K562 (cell line): ENCODE results near the gene GOLT1A. TPM values are rescaled to one million over a fixed set of nuclear protein-coding genes. Genes with fewer than 3 reads are reported as not detected.

Experiments
- BCOR ChIP-seq: fragments of 450-650 bp; IDR thresholded peaks from 2 replicates; pipeline ENCODE4 v1.6.1; 2016
- BMI1 ChIP-seq: fragments of 150-350 bp; IDR thresholded peaks from 2 replicates; pipeline ENCODE4 v1.6.1; 2014; ENCODE audit warnings: low read length
- BRD4 ChIP-seq: fragments of 200-600 bp; sonication (generic); IDR thresholded peaks from 2 replicates; pipeline ENCODE4 v1.6.1; 2017; ENCODE audit warnings: inconsistent platforms
- EP400 ChIP-seq: fragments of 450-650 bp; IDR thresholded peaks from 2 replicates; pipeline ENCODE4 v1.6.1; 2017; ENCODE audit warnings: antibody characterized with exemption, mild to moderate bottlenecking, moderate library complexity
- ETV1 ChIP-seq: fragments of 450-650 bp; conservative IDR thresholded peaks from 2 replicates; pipeline ENCODE4 v1.6.1; 2016; ENCODE audit warnings: missing genetic modification characterization, control low read depth, low read depth, missing compliant biosample characterization
- FOXK2 ChIP-seq, 2 experiments: fragments of 450-650 bp; IDR thresholded peaks in 1 of 2; conservative IDR thresholded peaks in 1 of 2; 2 replicates each; pipeline ENCODE4 v1.6.1; 2016; ENCODE audit warnings: low read depth in 2 of 2, mild to moderate bottlenecking in 1 of 2
- HLTF ChIP-seq: fragments of 450-650 bp; IDR thresholded peaks from 2 replicates; pipeline ENCODE4 v1.6.1; 2016
- MEF2D ChIP-seq: conservative IDR thresholded peaks from 2 replicates; pipeline ENCODE4 v1.6.1; 2016; ENCODE audit warnings: low read depth, missing genetic modification characterization, missing compliant biosample characterization
- MYC ChIP-seq, 2 experiments: fragments of 250-450 bp in 1 of 2; sonication (Bioruptor Pico) in 1 of 2; IDR thresholded peaks; 2 replicates each; pipeline versions ENCODE4 v1.5.1 to v1.6.1; 2012 to 2021; ENCODE audit warnings: low read depth in 2 of 2, borderline replicate concordance in 1 of 2, improper control_type of control experiment in 1 of 2, low read length in 1 of 2, mild to moderate bottlenecking in 1 of 2, moderate library complexity in 1 of 2
- PRPF4 ChIP-seq: fragments of 200-400 bp; formaldehyde crosslinking; IDR thresholded peaks from one replicate; pipeline ENCODE4 v1.6.1; 2017; ENCODE audit warnings: low read length, low read depth, mild to moderate bottlenecking; ENCODE audit not compliant: insufficient read depth, poor library complexity, severe bottlenecking
- RUNX1 ChIP-seq: sonication (generic); IDR thresholded peaks from 2 replicates; pipeline ENCODE4 v1.6.1; 2016; ENCODE audit warnings: antibody characterized with exemption, low read depth
- SP2 ChIP-seq: IDR thresholded peaks from 2 replicates; pipeline ENCODE4 v1.6.1; 2011; ENCODE audit warnings: mild to moderate bottlenecking, low read depth, low read length, moderate library complexity; ENCODE audit not compliant: poor library complexity, severe bottlenecking; ENCODE audit errors: extremely low read depth
- SPI1 ChIP-seq: IDR thresholded peaks from 2 replicates; pipeline ENCODE4 v1.6.1; 2011; ENCODE audit warnings: low read depth, low read length, control low read depth, borderline replicate concordance
- TRIM24 ChIP-seq, 2 experiments: fragments of 450-650 bp; IDR thresholded peaks; 2 replicates each; pipeline ENCODE4 v1.6.1; 2016
- ZNF778 ChIP-seq: fragments of 450-650 bp; formaldehyde crosslinking; IDR thresholded peaks from 2 replicates; pipeline ENCODE4 v1.4.0; 2020; ENCODE audit warnings: mild to moderate bottlenecking, moderate library complexity
- polyA plus RNA-seq, 8 experiments: library from polyadenylated mRNA; depleted of rRNA in 4 of 8; stranded (reverse) in 5 of 8; unstranded in 3 of 8; fragments of >200 nt; fragmentation: Nextera tagmentation in 2 of 8; fragmentation: Illumina TruSeq in 1 of 8; extraction: Ambion mirVana in 2 of 8; extraction: Trizol in 1 of 8; gene quantifications; 2 replicates each; pipeline versions ENCODE4 v1.2.1 to v1.2.3, GENCODE V29; 2011 to 2014; ENCODE audit warnings: inconsistent platforms in 1 of 8, missing spikeins in 1 of 8
- total RNA-seq, 7 experiments: library from RNA; depleted of rRNA in 6 of 7; stranded (reverse); fragments of >200 nt in 6 of 7; fragmentation: Illumina TruSeq in 2 of 7; extraction: Trizol in 2 of 7; gene quantifications; 2 replicates each; pipeline versions ENCODE4 v1.2.1 to v1.2.3, GENCODE V29; 2011 to 2021; ENCODE audit warnings: low replicate concordance in 1 of 7
- TF ChIP-seq, protein P1 (sequence below): fragments of 450-650 bp; IDR thresholded peaks from 2 replicates; pipeline ENCODE4 v1.6.1; 2017; ENCODE audit warnings: antibody characterized with exemption, mild to moderate bottlenecking
- TF ChIP-seq, protein P2 (sequence below), 3 experiments: IDR thresholded peaks in 2 of 3; conservative IDR thresholded peaks in 1 of 3; 2 replicates each; pipeline ENCODE4 v1.5.1; 2011 to 2012; ENCODE audit warnings: low read length in 3 of 3, mild to moderate bottlenecking in 3 of 3, control low read depth in 2 of 3, improper control_type of control experiment in 1 of 3, inconsistent platforms in 1 of 3, low read depth in 1 of 3, mixed read lengths in 1 of 3, moderate library complexity in 1 of 3; ENCODE audit not compliant: insufficient read depth in 2 of 3
- TF ChIP-seq, protein P3 (sequence below): fragments of 450-650 bp; IDR thresholded peaks from 2 replicates; pipeline ENCODE4 v1.6.1; 2016; ENCODE audit warnings: low read depth, mild to moderate bottlenecking, moderate library complexity
- TF ChIP-seq, protein P4 (sequence below): fragments of 450-650 bp; formaldehyde crosslinking; IDR thresholded peaks from 2 replicates; pipeline ENCODE4 v1.4.0; 2022; ENCODE audit warnings: missing genetic modification characterization
- TF ChIP-seq, protein P5 (sequence below): sonication (generic); formaldehyde crosslinking; IDR thresholded peaks from 2 replicates; pipeline ENCODE4 v1.8.0; 2022; ENCODE audit warnings: mild to moderate bottlenecking, missing genetic modification reagents

GOLT1A gene
- total and polyA plus RNA-seq, 9 of the 15 experiments (the other 6 are each of a cell fraction or from before 2014, with no cell fraction given): not detected

DNA sequence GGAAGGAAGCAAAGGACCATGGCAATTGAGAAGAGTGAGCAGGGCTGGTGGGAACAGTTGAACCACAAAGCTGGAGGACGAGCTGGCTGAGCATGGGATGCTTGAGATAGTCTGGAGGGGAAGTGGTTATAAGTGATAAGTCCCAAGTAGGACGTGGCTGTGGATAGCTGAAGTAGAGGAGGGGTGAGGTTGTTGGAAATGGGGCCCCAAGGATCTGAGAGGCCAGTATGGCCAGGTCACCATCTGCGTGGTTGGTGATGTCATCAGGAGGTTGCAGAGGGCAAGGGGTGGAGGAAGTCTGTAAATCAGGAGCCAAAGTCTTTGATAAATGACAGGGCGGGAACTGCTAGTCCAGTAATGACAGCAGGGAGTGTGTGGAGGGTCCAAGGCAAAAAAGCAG lies 36.7 kb downstream of the GOLT1A start (continued):
- TF ChIP-seq, protein P1, sequence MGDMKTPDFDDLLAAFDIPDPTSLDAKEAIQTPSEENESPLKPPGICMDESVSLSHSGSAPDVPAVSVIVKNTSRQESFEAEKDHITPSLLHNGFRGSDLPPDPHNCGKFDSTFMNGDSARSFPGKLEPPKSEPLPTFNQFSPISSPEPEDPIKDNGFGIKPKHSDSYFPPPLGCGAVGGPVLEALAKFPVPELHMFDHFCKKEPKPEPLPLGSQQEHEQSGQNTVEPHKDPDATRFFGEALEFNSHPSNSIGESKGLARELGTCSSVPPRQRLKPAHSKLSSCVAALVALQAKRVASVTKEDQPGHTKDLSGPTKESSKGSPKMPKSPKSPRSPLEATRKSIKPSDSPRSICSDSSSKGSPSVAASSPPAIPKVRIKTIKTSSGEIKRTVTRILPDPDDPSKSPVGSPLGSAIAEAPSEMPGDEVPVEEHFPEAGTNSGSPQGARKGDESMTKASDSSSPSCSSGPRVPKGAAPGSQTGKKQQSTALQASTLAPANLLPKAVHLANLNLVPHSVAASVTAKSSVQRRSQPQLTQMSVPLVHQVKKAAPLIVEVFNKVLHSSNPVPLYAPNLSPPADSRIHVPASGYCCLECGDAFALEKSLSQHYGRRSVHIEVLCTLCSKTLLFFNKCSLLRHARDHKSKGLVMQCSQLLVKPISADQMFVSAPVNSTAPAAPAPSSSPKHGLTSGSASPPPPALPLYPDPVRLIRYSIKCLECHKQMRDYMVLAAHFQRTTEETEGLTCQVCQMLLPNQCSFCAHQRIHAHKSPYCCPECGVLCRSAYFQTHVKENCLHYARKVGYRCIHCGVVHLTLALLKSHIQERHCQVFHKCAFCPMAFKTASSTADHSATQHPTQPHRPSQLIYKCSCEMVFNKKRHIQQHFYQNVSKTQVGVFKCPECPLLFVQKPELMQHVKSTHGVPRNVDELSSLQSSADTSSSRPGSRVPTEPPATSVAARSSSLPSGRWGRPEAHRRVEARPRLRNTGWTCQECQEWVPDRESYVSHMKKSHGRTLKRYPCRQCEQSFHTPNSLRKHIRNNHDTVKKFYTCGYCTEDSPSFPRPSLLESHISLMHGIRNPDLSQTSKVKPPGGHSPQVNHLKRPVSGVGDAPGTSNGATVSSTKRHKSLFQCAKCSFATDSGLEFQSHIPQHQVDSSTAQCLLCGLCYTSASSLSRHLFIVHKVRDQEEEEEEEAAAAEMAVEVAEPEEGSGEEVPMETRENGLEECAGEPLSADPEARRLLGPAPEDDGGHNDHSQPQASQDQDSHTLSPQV: no peak
- TF ChIP-seq SPI1 (peak; percentile 84; the same call in 1 of the 2 replicates), RUNX1 (0 out of 2 replicates have a peak, but pooled peaks have one; percentile 55), FOXK2 (conservative IDR thresholded peaks at IDR 0.05 in 1 of 2, IDR thresholded peaks at IDR 0.05 in 1 of 2; ENCODE audit: low read depth in 2 of 2) (peak in 1 of 2 experiments; percentile 65; a peak in 1 of 4 replicates), SP2 (no peak), ETV1 (tag) (no peak), BRD4 (no peak), BCOR (no peak), TRIM24 (IDR thresholded peaks at IDR 0.05) (peak; percentile 76 to 87), MEF2D (tag) (0 out of 2 replicates have a peak, but pooled peaks have one; percentile 28), HLTF (peak; percentile 58; the same call in 1 of the 2 replicates), BMI1 (no peak), ZNF778 (no peak), MYC (IDR thresholded peaks at IDR 0.05; ENCODE audit: low read depth, low read length) (peak; percentile 40; the same call in 1 of the 2 replicates), MYC (CRISPR knock-in tag; IDR thresholded peaks at IDR 0.05; ENCODE audit: borderline replicate concordance, low read depth) (no peak), EP400 (peak; percentile 18; the same call in 1 of the 2 replicates), PRPF4 (no peak)
- TF ChIP-seq, protein P2, sequence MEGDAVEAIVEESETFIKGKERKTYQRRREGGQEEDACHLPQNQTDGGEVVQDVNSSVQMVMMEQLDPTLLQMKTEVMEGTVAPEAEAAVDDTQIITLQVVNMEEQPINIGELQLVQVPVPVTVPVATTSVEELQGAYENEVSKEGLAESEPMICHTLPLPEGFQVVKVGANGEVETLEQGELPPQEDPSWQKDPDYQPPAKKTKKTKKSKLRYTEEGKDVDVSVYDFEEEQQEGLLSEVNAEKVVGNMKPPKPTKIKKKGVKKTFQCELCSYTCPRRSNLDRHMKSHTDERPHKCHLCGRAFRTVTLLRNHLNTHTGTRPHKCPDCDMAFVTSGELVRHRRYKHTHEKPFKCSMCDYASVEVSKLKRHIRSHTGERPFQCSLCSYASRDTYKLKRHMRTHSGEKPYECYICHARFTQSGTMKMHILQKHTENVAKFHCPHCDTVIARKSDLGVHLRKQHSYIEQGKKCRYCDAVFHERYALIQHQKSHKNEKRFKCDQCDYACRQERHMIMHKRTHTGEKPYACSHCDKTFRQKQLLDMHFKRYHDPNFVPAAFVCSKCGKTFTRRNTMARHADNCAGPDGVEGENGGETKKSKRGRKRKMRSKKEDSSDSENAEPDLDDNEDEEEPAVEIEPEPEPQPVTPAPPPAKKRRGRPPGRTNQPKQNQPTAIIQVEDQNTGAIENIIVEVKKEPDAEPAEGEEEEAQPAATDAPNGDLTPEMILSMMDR (IDR thresholded peaks at IDR 0.05 in 2 of 3, conservative IDR thresholded peaks at IDR 0.05 in 1 of 3; ENCODE audit: insufficient read depth in 2 of 3, low read depth in 1 of 3, low read length in 3 of 3): no peak
- TF ChIP-seq, protein P3, sequence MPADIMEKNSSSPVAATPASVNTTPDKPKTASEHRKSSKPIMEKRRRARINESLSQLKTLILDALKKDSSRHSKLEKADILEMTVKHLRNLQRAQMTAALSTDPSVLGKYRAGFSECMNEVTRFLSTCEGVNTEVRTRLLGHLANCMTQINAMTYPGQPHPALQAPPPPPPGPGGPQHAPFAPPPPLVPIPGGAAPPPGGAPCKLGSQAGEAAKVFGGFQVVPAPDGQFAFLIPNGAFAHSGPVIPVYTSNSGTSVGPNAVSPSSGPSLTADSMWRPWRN: 0 out of 2 replicates have a peak, but pooled peaks have one; percentile 67
- TF ChIP-seq, protein P4, sequence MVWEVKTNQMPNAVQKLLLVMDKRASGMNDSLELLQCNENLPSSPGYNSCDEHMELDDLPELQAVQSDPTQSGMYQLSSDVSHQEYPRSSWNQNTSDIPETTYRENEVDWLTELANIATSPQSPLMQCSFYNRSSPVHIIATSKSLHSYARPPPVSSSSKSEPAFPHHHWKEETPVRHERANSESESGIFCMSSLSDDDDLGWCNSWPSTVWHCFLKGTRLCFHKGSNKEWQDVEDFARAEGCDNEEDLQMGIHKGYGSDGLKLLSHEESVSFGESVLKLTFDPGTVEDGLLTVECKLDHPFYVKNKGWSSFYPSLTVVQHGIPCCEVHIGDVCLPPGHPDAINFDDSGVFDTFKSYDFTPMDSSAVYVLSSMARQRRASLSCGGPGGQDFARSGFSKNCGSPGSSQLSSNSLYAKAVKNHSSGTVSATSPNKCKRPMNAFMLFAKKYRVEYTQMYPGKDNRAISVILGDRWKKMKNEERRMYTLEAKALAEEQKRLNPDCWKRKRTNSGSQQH: peak; percentile 87; the same call in 1 of the 2 replicates
- TF ChIP-seq, protein P5, sequence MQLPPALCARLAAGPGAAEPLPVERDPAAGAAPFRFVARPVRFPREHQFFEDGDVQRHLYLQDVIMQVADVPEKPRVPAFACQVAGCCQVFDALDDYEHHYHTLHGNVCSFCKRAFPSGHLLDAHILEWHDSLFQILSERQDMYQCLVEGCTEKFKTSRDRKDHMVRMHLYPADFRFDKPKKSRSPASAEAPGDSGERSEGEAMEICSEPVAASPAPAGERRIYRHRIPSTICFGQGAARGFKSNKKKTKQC (CRISPR knock-in tag): no peak
